HG03354 (cell line): ENCODE data around the gene TPSD1.
"Not testable (repeated sequence)": the region's sequence is repeated elsewhere in the genome, so short reads cannot be mapped to it uniquely, and the experiment has no call there.

Experiments used
- ATAC-seq: cut with Tn5 transposase; IDR thresholded peaks from one replicate; pipeline ENCODE4 v1.9.1; 2021; ENCODE audit warnings: mild to moderate bottlenecking; ENCODE audit not compliant: unreplicated experiment, poor library complexity, severe bottlenecking

The TPSD1 gene

GRCh38 chr16:1292208-1292607 is 36.3 kb downstream of the TPSD1 start:
- ATAC-seq: not testable (repeated sequence)

GRCh38 chr16:1292808-1293207 is 36.9 kb downstream of the TPSD1 start:
- not testable (repeated sequence) for ATAC-seq

GRCh38 chr16:1293921-1294656 is 38.2 kb downstream of the TPSD1 start:
- no peak for ATAC-seq

DNA sequence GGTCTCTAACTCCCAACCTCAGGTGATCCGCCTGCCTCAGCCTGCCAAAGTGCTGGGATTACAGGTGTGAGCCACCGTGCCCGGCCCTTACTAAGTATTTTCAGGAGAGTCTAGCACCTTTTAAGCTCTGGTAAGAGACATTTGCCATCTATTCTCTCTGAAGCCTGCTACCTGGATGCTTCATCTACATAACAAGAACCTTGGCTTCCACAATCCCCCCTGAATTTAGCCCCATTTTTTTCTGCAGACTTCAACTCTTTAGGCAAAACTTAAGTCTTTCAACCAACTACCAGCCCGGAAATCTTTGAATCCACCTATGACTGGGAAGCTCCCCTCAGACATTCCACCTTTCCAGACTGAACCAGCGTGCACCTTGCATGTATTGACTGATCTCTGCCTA is 39.6 kb downstream of the TPSD1 start:
- ATAC-seq: no peak

DNA sequence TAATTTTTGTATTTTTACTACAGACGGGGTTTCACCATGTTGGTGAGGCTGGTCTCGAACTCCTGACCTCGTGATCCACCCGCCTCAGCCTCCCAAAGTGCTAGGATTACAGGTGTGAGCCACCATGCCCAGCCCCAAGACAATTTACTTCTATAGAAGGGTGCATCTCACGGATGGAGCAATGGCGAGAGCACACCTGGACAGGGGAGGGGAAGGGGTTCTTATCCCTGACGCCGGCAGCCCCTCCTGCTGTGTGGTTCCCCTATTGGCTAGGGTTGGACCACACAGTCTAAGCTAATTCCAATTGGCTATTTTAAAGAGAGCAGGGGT is 40.8 kb downstream of the TPSD1 start:
- ATAC-seq: not testable (repeated sequence)

GRCh38 chr16:1297018-1297696 is 41.3 kb downstream of the TPSD1 start:
- ATAC-seq: no peak

DNA sequence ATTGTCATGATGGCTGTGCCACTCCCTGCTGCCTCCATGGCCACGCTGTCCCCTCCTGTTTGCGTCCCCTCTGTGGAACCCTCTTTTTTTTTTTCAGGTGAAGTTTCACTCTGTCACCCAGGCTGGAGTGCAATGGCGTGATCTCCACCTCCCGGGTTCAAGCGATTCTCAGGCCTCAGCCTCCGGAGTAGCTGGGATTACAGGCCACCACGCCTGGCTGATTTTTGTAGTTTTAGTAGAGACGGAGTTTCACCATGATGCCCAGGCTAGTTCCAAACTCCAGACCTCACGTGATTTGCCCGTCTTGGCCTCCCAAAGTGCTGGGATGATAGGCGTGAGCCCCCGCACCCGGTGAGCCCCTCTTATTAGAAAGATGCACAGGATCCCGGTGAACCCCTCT is 42.5 kb downstream of the TPSD1 start:
- ATAC-seq: no peak

GRCh38 chr16:1299012-1299867 is 43.4 kb downstream of the TPSD1 start:
- no peak for ATAC-seq

- ATAC-seq: no peak
Observed at GRCh38 chr16:1299868-1300203, 44.0 kb downstream of the TPSD1 start.

GRCh38 chr16:1300664-1301476 is 45.0 kb downstream of the TPSD1 start:
- no peak for ATAC-seq

- no peak for ATAC-seq
Observed at GRCh38 chr16:1301562-1301961, 45.7 kb downstream of the TPSD1 start.

GRCh38 chr16:1305823-1306222 is 50.0 kb downstream of the TPSD1 start:
- no peak for ATAC-seq

- ATAC-seq: no peak
Observed at GRCh38 chr16:1306334-1306733, 50.5 kb downstream of the TPSD1 start.

DNA sequence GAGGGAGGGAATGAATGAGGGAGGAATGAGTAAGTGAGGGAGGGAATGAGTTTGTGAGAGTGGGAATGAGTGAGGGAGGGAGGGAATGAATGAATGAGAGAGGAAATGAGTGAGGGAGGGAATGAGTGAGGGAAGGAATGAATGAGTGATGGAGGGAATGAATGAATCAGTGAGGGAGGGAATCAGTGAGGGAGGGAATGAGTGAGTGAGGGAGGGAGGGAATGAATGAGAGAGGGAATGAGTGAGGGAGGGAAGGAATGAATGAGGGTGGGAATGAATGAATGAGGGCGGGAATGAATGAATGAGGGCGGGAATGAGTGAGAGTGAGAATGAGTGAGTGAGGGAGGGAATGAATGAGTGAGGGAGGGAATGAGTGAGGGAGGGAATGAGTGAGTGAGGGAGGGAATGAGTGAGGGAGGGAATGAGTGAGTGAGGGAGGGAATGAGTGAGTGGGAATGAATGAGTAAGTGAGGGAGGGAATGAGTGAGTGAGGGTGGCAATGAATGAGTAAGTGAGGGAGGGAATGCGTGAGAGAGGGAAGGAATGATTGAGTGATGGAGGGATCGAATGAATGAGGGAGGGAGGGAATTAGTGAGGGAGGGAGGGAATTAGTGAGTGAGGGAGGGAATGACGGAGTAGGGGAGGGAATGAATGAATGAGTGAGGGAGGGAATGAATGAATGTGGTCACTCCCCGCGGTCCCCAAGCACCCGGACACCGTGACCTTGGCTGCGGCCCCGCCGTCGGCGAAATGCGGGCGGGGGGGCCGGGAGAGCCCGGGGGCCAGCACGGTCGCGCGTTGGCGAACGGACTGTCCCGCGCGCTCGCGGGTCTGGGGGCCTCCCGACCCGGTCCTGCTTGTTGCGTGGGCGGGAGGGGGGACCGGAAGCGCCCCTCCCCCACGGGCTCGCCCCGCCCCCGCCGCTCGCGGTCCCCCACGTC is 52.4 kb downstream of the TPSD1 start:
- peak; percentile 24 for ATAC-seq
